ENCODE results near the gene NUP98. TPM values are rescaled to one million over a fixed set of nuclear protein-coding genes. Genes with fewer than 3 reads are reported as not detected.

NUP98 gene
- total RNA-seq, 1 experiment from 2014 or later = 98.4 TPM

DNA sequence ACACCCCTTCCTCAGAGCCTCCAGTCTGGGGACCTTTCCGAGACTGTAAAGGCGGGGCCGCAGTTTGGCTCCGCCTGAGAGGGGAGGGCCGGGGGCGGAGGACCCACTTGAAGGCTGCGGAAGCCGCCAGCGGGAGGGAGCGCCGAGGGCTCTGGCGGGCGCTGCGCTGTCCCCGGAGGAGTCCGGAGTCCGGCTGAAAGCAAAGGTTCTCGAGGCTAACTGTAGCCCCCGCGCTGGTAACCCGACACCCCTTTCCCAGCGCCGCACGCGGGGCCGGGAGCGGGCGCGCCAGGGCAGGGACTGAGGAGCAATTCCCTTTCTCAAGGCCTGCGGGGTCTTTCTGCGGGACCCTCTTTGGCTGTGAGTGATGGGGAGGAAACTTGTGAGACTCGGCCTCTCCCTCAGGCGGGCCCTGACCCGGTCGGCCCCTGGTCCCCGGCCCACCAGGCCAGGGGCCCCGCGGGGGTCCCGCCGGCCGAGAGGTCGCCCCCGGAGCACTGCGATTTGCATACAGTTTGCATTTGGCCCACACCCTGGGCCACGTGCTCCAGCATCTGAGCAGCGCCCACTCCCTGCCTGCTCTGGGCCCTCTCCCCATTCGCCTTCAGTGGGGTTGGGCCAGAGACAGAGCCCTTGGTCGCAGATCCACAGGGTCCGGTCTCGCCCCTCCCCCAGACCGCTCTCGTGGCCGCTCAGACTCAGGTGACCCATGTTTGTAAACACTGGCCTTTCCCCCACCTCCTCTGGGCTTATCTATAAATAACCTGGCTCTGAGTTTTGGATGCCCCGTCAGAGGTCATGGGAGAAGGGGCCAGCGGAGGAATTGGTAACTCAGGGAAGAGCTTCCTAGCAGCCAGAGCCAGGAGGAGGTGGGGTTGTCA lies 155.0 kb downstream of the NUP98 start:
- BruUV-seq (replicated peaks) = no TSS peak
- Histone ChIP-seq H3K4me2 (ENCODE audit: low read length) (peak overlapping the region; percentile 75), H3K27ac (ENCODE audit: low read depth, low read length) (peak overlapping the region; percentile 36; the same call in 1 of the 2 replicates), H3K36me3 (ENCODE audit: control insufficient read depth in 1 of 2, insufficient read depth in 2 of 2, low read length in 2 of 2) (no peaks in the 10 kb centered on the region), H3K9me3 (ENCODE audit: control insufficient read depth in 1 of 2, insufficient read depth in 1 of 2, low read depth in 1 of 2, low read length in 2 of 2) (no peaks in the 10 kb centered on the region), H3K27me3 (ENCODE audit: insufficient read depth, low read length) (no peaks in the 10 kb centered on the region), H2AFZ (ENCODE audit: low read depth, low read length, poor library complexity, severe bottlenecking) (no peak overlapping the region), H3K9me2 (ENCODE audit: insufficient read depth) (no peaks in the 10 kb centered on the region), H4K20me1 (ENCODE audit: insufficient read depth) (no peaks in the 10 kb centered on the region), H3K9ac (ENCODE audit: low read length) (peak overlapping the region; percentile 53), H3K79me2 (ENCODE audit: insufficient read depth, low read length) (no peaks in the 10 kb centered on the region), H3K4me1 (ENCODE audit: control insufficient read depth in 1 of 2, insufficient read depth in 2 of 2, low read length in 2 of 2) (peaks cover 17 to 34% of the 10 kb centered on the region in 2 experiments), H3K4me3 (replicated peaks in 1 of 2; ENCODE audit: low read depth in 1 of 2, low read length in 2 of 2) (peak overlapping the region; percentile 57)
- peak; percentile 94 for ATAC-seq
- ChIA-PET CTCF (interaction anchor here (0.9 kb wide), 1 partner anchor 166 kb away, joined by 3 read pairs; no protein-coding TSS in a partner anchor), POLR2A (no interaction called here), RAD21 (ENCODE audit: low non-redundant PET in 1 of 2, low total read pairs in 2 of 2, uncharacterized antibody in 2 of 2, unreplicated experiment in 2 of 2) (no interaction called here)
- intact Hi-C loops (cut with micrococcal nuclease) = no loop called here
- peak; percentile 60; the same call in 1 of the 2 replicates for TF ChIP-seq EGR1 (IDR thresholded peaks at IDR 0.05; ENCODE audit: low read depth)
- TF ChIP-seq YY1 (IDR thresholded peaks at IDR 0.05; ENCODE audit: extremely low read depth, insufficient replicate concordance, low read depth, low read length) = no peak
- peak; percentile 32; the same call in 1 of the 2 replicates for TF ChIP-seq ZFX (IDR thresholded peaks at IDR 0.05)
- TF ChIP-seq TCF7L2 (IDR thresholded peaks at IDR 0.05; ENCODE audit: borderline replicate concordance, extremely low read depth, insufficient read depth, insufficient read length) = peak; percentile 76
- TF ChIP-seq, protein P1, sequence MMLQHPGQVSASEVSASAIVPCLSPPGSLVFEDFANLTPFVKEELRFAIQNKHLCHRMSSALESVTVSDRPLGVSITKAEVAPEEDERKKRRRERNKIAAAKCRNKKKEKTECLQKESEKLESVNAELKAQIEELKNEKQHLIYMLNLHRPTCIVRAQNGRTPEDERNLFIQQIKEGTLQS (IDR thresholded peaks at IDR 0.05) = no peak
- TF ChIP-seq, protein P2, sequence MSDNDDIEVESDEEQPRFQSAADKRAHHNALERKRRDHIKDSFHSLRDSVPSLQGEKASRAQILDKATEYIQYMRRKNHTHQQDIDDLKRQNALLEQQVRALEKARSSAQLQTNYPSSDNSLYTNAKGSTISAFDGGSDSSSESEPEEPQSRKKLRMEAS (IDR thresholded peaks at IDR 0.05) = peak; percentile 20; the same call in 1 of the 2 replicates
- TF ChIP-seq POLR2AphosphoS5 (IDR thresholded peaks at IDR 0.05; ENCODE audit: low read depth, low read length) = peak; percentile 75
- DNase-seq (ENCODE audit: low read depth, low spot score) = peak; percentile 72

DNA sequence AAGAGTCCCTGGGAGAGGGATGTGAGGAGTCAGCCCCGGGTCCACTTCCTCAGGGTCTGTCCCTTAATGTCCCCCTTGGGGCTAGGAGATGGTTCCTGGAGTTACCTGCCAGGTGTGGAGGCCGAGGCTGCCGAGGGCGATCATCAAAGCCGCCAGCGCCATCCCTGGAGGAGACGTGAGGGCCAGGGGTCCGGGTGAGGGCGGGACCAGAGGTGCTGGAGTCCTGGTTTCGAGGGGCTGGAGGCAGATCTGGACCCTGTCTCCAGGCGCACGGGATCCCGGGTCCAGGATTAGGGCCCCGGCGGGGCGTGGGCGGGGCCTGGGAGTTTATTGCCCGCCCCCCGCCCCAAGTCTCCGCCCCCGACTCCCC lies 155.7 kb downstream of the NUP98 start, which contains the start of gene ART5:
TSS of gene ART5 (minus strand) at position 292 of the 370 bp plus-strand sequence. CDS start at position 162, 130 bp downstream.
- ATAC-seq = no peak
- H2AFZ ChIP-seq (ENCODE audit: low read depth, low read length, poor library complexity, severe bottlenecking) = peak within 1 kb of the TSS; percentile 73
- intact Hi-C loops (cut with micrococcal nuclease) = no loop called here
- TF ChIP-seq RAD21 (IDR thresholded peaks at IDR 0.05; ENCODE audit: low read depth) = no peak
- TF ChIP-seq, protein P3, sequence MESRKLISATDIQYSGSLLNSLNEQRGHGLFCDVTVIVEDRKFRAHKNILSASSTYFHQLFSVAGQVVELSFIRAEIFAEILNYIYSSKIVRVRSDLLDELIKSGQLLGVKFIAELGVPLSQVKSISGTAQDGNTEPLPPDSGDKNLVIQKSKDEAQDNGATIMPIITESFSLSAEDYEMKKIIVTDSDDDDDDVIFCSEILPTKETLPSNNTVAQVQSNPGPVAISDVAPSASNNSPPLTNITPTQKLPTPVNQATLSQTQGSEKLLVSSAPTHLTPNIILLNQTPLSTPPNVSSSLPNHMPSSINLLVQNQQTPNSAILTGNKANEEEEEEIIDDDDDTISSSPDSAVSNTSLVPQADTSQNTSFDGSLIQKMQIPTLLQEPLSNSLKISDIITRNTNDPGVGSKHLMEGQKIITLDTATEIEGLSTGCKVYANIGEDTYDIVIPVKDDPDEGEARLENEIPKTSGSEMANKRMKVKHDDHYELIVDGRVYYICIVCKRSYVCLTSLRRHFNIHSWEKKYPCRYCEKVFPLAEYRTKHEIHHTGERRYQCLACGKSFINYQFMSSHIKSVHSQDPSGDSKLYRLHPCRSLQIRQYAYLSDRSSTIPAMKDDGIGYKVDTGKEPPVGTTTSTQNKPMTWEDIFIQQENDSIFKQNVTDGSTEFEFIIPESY (IDR thresholded peaks at IDR 0.05; ENCODE audit: extremely low read depth, insufficient replicate concordance, low read length) = no peak
- TF ChIP-seq SP1 (IDR thresholded peaks at IDR 0.05; ENCODE audit: low read depth) = no peak
- TF ChIP-seq JUND (IDR thresholded peaks at IDR 0.05) = no peak
- no peak for TF ChIP-seq SIN3A (IDR thresholded peaks at IDR 0.05; ENCODE audit: low read depth)
- TF ChIP-seq SRF (IDR thresholded peaks at IDR 0.05; ENCODE audit: low read depth) = no peak
- TF ChIP-seq TCF7L2 (IDR thresholded peaks at IDR 0.05; ENCODE audit: borderline replicate concordance, extremely low read depth, insufficient read depth, insufficient read length) = no peak
- no peak for TF ChIP-seq POLR2AphosphoS5 (IDR thresholded peaks at IDR 0.05; ENCODE audit: low read depth, low read length)
- TF ChIP-seq POLR2A (IDR thresholded peaks at IDR 0.05; ENCODE audit: borderline replicate concordance, extremely low read depth, insufficient read depth, insufficient read length) = no peak

More for the DNA sequence above, 155.7 kb downstream of the NUP98 start, which contains the start of gene ART5:
- H3K36me3 ChIP-seq (ENCODE audit: control insufficient read depth in 1 of 2, insufficient read depth in 2 of 2, low read length in 2 of 2) = no peaks in the 10 kb centered on the region
- ChIA-PET CTCF (no interaction called here), RAD21 (ENCODE audit: low non-redundant PET in 1 of 2, low total read pairs in 2 of 2, uncharacterized antibody in 2 of 2, unreplicated experiment in 2 of 2) (no interaction called here), POLR2A (no interaction called here)
- peak within 1 kb of the TSS; percentile 57 for H3K4me3 ChIP-seq (replicated peaks in 1 of 2; ENCODE audit: low read depth in 1 of 2, low read length in 2 of 2)
- H3K27me3 ChIP-seq (ENCODE audit: insufficient read depth, low read length) = no peaks in the 10 kb centered on the region
- BruUV-seq (replicated peaks) = no TSS peak
- H4K20me1 ChIP-seq (ENCODE audit: insufficient read depth) = no peaks in the 10 kb centered on the region
- no peaks in the 10 kb centered on the region for H3K9me2 ChIP-seq (ENCODE audit: insufficient read depth)
- H3K4me2 ChIP-seq (ENCODE audit: low read length) = peak within 1 kb of the TSS; percentile 75
- H3K27ac ChIP-seq (ENCODE audit: low read depth, low read length) = peak within 1 kb of the TSS; percentile 36; the same call in 1 of the 2 replicates
- peak within 1 kb of the TSS; percentile 53 for H3K9ac ChIP-seq (ENCODE audit: low read length)
- H3K79me2 ChIP-seq (ENCODE audit: insufficient read depth, low read length) = no peaks in the 10 kb centered on the region
- no peaks in the 10 kb centered on the region for H3K9me3 ChIP-seq (ENCODE audit: control insufficient read depth in 1 of 2, insufficient read depth in 1 of 2, low read depth in 1 of 2, low read length in 2 of 2)
- peaks cover 17 to 34% of the 10 kb centered on the region in 2 experiments for H3K4me1 ChIP-seq (ENCODE audit: control insufficient read depth in 1 of 2, insufficient read depth in 2 of 2, low read length in 2 of 2)
- DNase-seq (ENCODE audit: low read depth, low spot score) = no peak

Data from HCT116 (cell line).